GM12874 (cell line): Measurements from ENCODE around the gene LGR4.

Experiments
- CTCF ChIP-seq: IDR thresholded peaks from 2 replicates; pipeline ENCODE4 v1.5.1; 2011; ENCODE audit warnings: low read depth, mild to moderate bottlenecking, control low read depth, low read length, moderate library complexity; ENCODE audit not compliant: insufficient read depth

LGR4 gene

GRCh38 chr11:27481992-27482391 is 9.4 kb upstream of the LGR4 start:
- TF ChIP-seq CTCF: no peak

DNA sequence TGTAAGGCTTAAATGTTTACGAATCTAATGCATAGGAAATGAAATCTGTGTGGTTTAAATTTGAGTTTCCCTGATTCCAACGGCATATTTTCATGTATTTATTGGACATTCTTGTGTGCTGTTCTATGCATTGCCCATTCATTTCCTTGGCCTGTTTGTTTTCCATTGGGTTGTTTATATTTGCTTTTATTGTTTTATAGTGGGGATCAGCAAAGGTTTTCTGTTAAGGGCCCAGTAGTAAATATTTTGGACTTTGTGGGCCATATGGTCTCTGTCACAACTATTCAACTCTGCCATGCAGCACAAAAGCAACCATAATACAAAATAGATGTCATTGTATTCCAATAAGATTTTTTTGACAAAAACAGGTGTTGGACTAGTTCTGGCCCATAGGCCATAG is 5.2 kb upstream of the LGR4 start:
- TF ChIP-seq CTCF: no peak

- no peak for TF ChIP-seq CTCF
These were observed 4.7 kb upstream of the LGR4 start for GRCh38 chr11:27477243-27477642.

DNA sequence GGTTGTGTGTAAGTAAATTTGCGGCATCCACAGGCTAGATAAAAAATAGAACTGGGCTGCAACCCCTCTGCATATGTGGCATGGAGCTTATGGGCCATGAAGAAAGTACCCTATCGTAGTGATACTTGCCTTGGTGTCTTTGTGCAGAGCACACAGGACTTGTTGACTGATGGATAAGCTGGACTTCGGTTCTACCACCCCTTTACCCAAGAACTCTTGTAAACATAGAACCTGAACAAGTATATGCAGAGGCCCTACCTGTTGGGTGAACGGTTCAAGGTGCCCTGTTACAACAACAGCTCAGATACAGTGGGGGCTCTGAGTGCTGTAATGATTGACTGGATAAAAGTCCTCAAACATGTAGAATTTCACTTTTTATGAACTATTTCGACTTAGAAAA is 3.0 kb upstream of the LGR4 start:
- no peak for TF ChIP-seq CTCF

- no peak for TF ChIP-seq CTCF
These were observed 422 bp upstream of the LGR4 start for GRCh38 chr11:27473017-27473406.

- TF ChIP-seq CTCF: no peak
These were observed 797 bp downstream of the LGR4 start for GRCh38 chr11:27471589-27472397.

GRCh38 chr11:27470826-27471588 is 1.6 kb downstream of the LGR4 start:
- no peak for TF ChIP-seq CTCF
